GM12874 (cell line): Measurements from ENCODE around the gene GPATCH8.

Source experiments
- TF ChIP-seq, protein P1 (sequence below): IDR thresholded peaks from 2 replicates; pipeline ENCODE4 v1.5.1; 2011; ENCODE audit warnings: low read depth, mild to moderate bottlenecking, control low read depth, low read length, moderate library complexity; ENCODE audit not compliant: insufficient read depth

The GPATCH8 gene

DNA sequence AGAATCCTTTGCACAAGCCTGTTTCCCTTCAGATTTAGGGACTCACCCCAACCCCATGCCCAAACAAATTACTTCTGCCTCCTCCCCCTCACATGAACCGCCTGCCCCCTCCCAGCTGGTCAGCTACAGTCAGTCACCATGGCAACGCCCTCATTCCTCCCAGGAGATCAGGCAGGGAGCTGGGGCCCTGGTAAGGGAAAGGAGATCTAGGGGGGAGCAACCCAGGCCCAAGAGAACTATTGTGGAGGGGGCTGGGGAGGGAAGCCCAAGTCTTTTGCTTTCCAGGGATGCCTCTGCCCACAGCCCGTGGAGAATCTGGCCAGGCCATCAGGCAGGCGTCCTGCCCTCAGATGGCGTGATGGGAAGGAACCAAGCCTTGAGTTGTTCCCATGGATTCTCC lies 142.4 kb downstream of the GPATCH8 start:
- TF ChIP-seq, protein P1, sequence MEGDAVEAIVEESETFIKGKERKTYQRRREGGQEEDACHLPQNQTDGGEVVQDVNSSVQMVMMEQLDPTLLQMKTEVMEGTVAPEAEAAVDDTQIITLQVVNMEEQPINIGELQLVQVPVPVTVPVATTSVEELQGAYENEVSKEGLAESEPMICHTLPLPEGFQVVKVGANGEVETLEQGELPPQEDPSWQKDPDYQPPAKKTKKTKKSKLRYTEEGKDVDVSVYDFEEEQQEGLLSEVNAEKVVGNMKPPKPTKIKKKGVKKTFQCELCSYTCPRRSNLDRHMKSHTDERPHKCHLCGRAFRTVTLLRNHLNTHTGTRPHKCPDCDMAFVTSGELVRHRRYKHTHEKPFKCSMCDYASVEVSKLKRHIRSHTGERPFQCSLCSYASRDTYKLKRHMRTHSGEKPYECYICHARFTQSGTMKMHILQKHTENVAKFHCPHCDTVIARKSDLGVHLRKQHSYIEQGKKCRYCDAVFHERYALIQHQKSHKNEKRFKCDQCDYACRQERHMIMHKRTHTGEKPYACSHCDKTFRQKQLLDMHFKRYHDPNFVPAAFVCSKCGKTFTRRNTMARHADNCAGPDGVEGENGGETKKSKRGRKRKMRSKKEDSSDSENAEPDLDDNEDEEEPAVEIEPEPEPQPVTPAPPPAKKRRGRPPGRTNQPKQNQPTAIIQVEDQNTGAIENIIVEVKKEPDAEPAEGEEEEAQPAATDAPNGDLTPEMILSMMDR = no peak

DNA sequence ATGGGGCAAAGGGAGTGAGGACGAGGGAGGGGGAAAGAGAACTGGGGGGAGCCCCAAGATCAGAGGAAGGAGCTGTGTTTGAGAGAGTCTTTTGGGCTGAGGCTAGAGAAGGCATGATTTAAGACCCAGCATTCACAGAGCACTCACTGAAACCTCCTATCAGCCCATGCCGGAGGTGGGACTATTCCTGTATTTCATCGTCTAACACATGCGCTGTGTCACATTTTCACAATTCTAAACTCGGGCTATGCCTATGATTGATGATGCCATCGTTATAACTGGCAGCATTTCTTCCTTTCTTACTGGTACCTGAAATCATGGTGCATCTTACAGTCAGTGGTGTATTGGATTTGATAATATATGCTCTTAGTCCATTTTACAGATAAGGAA lies 143.1 kb downstream of the GPATCH8 start:
- TF ChIP-seq, protein P1 = no peak

DNA sequence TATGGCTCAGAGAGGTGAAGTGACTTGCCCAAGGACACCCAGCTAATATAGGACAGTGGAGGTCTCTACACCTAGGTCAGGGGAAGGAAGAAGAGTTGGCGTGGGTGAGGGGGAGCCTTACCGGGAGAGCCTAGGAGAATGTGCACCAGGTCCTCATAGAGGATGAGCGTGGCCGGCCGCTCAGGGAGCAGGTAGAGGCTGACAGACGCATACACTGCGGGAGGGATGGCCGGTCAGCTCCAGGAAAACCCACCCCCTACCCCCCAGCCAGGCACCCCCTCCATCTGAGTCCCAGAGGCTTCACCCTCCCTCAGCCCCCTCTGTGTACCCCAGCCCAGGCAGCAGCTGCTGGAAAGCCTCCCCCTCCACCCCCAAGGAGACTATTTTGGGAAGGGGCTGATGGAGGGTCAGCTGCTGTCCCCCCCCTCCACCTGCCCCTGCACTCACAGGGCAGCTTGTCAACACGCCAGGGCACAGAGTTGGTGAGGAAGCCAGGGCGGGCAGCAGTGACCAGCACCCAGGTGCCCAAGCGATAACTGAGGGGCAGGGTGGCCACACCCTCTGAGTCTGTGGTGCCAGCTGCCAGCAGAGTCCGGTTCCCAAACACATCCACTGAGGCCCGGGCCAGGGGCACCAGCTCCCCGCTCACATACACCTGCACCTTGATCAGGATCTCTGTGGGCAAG lies 143.6 kb downstream of the GPATCH8 start:
- TF ChIP-seq, protein P1 = no peak

DNA sequence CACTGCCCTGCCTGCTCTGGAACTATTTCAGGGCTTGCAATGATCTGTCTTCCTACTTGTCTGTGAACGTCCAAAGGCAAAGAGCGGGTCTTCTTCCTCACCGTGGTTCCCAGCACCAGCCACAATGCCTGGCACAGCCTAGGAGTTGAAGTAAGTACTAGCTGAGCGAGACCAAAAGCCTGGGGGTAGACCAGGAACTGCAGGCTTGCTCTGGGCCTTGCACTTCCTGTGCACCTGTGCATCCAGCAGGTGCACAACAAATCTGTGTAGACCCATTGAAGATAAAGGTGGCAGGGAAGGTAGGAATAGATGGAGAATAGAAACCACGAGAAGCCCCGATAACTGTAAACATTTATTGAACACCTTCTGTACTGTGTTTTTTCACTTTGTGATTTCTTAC lies 144.2 kb downstream of the GPATCH8 start:
- TF ChIP-seq, protein P1 = no peak

DNA sequence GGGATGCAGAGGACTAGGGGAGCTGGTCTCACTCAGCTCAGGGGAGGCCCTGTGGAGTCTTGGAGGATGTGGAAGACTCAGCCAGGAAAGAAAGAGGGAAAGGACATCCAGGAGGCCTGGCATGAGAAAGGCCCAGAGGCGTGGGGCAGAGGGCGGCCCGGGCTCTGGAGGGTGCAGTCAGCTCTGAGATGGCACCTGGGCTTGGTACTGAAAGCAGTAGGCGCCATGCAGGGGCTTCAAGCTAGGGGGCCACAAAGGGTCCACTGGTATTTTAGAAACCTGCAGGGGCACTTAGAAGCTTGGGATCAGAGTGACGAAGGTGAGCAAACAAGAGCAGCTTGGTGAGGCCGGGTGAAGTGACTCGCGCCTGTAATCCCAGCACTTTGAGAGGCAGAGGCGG lies 145.1 kb downstream of the GPATCH8 start:
- TF ChIP-seq, protein P1 = no peak

DNA sequence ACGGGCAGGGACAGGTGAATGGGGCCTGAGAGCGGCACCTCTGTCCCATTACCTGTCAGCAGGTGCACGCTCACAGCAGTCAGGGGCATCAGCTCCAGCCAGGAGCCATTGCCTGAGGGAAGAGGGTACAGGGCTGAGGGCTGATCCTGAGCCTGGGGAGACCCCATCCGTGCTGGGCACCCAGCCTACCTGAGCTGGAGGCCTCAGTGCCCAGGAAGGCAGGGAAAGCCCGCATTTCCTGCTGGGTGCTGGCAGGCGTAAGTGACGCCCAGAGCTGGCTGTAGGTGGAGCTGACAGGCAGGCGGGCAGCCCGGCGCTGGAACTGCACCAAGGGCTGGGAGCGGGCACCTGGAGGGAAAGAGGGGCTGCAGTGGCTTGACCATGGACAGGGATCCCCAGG lies 147.0 kb downstream of the GPATCH8 start:
- TF ChIP-seq, protein P1 = no peak

DNA sequence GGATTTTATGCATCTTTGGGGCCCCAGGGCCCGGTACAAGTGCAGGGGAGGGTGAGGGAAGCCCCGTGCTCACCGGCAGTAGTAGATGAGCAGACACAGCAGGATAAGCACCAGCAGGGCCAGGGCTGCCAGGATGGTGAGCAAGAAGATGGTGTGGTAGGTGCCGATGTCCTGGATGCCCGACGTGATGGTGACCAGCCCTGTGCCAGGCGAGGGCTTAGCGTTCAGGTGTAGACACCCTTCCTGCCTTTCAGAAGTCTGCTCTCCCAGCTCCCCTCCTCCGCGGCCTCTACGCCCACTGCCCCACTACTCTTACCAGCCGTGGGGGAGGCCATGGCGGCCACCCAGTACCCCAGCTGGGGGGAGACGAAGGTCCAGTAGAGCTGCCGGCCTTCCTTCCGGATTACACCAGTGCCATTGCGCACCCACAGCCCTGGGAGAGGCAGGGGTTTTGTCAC lies 147.5 kb downstream of the GPATCH8 start:
- TF ChIP-seq, protein P1 = no peak
